RCC 7860 (cell line): ENCODE data around the gene CFAP74.
A peak's percentile ranks its signal among the peaks of the same experiment; 100 is the strongest.

Experiments used
- DNase-seq: peaks from one replicate; pipeline ENCODE4 v3.0.0-alpha.2; 2015; ENCODE audit warnings: low spot score
- FAIRE-seq: peaks from 2 replicates; lab custom pipeline; 2012; peaks lifted over from hg19 to GRCh38; lab: Jason Lieb, UNC

CFAP74 gene

GRCh38 chr1:2019571-2020309 lies 16.2 kb upstream of the CFAP74 start:
- FAIRE-seq (no peak), DNase-seq (no peak)

DNA sequence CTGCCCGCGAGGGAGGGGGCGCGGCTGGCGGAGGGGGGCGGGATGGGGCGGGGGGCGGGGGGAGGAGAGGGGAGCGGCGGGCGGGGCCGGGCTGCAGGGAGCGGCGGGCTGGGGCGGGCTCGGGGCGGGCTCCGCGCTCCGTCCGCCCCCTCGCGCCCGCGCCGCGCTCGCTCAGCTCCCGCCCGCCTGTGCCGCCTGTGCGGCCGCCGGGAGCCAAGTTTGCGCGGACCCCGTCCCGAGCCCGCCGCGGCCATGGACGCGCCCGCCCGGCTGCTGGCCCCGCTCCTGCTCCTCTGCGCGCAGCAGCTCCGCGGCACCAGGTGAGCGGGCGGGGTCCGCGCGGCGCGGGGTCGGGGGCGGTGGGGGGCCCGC lies 15.6 kb upstream of the CFAP74 start, which contains the start of gene GABRD:
Gene GABRD, plus strand, starts transcription at position 174 of the 372 bp plus-strand sequence. Its CDS starts 79 bp downstream, at position 253.
- DNase-seq (no peak), FAIRE-seq (no peak)

- DNase-seq, result no peak
- FAIRE-seq, result no peak
Observed at GRCh38 chr1:2018217-2019171, 14.9 kb upstream of the CFAP74 start.

DNA sequence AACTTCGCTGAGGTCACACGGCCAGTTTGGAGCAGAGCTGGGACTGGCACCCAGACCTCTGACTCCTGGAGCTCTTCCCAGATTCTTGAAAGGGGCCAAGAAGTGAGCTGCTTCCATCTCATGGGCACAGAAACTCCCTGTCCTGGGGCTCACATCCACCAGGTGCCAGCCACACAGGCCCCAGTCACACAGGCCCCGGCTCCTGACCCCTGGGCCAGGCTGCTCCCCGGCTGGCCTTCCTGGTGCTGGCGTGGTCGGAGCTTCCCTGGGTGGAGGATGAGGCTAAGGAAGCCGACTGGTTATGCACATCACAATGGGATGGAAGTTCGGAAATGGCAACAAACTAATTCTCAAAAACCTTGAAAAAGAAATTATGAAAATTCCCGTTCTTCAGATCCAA lies 12.5 kb upstream of the CFAP74 start:
- no peak for FAIRE-seq

GRCh38 chr1:2014741-2015735 lies 11.5 kb upstream of the CFAP74 start:
- DNase-seq (peak; percentile 10), FAIRE-seq (no peak)

More for the DNA sequence above, 12.5 kb upstream of the CFAP74 start:
- no peak for DNase-seq

- no peak for FAIRE-seq
- DNase-seq, result no peak
Observed at GRCh38 chr1:2014181-2014580, 10.6 kb upstream of the CFAP74 start.

DNA sequence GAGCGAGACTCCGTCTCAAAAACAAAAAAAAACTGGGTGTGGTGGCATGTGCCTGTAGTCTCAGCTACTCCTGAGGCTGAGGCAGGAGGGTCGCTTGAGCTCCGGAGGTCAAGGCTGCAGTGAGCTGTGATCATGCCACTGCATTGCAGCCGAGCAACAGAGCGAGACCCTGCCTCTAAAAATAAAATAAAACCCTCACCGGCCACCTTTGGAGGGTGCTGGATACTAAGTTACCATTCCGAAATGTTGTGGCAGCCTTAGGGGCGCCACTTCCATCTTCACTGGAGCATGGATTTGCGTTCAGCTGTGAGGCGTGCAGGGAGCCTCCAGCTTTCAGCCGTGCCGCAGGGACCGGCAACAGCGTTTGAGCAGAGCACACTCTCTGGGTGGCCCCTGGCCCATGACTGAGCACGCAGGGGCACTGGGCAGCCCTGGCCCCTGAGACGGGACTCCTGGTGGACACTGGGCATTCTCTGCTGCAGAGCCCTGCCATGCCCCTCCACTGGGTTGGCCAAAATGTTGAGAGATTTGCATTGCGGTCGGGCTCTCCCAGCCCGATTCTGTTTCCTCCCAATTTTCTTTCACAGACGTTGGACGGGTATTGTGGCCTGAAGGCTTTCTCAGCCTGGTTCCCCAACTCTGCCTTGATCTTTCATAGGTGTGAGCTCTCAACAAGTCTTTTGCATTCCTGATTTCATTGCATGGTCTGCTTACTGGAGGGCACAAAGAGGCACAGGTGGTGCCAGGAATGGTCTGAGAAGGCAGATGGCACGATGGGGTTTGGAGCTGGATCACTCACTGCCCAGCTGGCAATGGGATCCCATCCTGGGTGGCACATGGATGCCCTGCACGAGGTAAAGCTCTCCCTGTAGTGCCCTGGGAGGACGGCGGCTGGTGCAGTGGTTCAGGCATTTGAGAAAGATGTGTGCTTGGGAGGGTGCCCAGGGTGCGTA lies 5.8 kb upstream of the CFAP74 start:
- no peak for DNase-seq
- no peak for FAIRE-seq

DNA sequence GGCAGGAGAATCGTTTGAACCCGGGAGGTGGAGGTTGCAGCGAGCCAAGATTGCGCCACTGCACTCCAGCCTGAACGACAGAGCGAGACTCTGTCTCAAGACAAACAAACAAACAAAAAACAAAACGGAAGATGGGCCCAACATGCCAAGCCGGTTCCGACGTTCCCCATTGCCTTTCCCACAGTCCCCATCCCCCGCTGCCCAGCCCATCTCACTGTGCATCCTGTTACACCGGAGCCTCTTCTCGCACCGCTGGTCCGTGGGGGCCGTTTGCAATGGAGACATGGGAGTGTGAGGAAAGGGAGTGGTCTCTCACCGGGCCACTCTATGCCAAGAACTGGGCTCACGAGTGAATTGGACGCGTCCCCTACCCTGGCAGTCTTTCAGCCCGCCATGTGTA lies 1.3 kb upstream of the CFAP74 start:
- DNase-seq, result no peak
- FAIRE-seq, result no peak

DNA sequence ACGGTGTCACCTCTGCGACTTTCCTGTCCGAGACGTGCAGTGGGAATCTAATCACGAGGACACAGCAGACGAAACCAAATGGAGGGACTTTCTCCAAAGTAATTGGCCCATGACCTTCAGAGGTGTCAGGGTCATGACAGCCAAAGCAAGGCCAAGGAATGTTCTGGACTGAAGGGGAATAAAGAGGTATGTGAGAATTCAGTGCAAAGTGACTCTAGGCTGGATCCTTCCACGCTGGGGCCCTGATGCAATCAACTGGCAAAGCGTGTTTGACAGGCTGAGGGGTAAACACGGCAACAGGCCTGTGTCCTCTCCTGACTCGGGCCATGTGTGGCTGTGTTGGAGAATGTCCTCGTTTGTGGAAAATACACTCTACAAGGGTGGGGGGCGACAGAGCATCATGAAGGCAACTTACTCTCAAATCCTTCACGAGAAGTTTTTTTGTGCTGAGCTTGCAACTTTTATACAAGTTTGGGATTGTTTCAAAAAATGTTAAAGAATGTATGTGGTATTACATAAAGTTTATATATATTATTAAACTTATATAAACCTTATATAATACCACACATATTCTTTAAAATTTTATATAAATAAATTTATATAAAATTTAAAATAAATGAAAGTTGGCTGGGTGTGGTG lies 1.7 kb downstream of the CFAP74 start:
- FAIRE-seq (no peak), DNase-seq (no peak)

GRCh38 chr1:2000850-2001249 lies 2.7 kb downstream of the CFAP74 start:
- no peak for FAIRE-seq
- DNase-seq, result no peak

DNA sequence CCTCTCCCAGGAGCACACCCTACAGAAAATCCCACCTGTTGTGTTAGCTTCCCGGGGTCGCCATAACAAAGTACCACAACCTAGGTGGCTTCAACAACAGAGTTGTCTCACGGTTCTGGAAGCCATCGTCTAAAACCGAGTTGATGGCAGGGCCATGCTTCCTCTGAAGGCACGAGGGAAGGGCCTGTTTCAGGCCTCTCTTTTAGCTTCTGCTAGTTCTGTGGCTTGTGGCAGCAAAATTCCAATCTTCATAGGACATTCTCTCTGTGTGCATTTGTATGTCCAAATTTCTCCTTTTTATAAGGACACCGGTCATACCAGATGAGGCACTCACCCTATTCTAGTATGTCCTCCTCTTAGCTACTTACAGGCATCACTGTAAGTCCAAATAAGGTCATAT lies 3.2 kb downstream of the CFAP74 start:
- no peak for FAIRE-seq
- no peak for DNase-seq

GRCh38 chr1:1997576-1997975 lies 6.0 kb downstream of the CFAP74 start:
- DNase-seq (no peak), FAIRE-seq (no peak)

- FAIRE-seq (no peak), DNase-seq (no peak)
Observed at GRCh38 chr1:1996207-1996651, 7.4 kb downstream of the CFAP74 start.

- DNase-seq (no peak), FAIRE-seq (no peak)
Observed at GRCh38 chr1:1994536-1994935, 9.1 kb downstream of the CFAP74 start.

GRCh38 chr1:1990222-1990621 lies 13.4 kb downstream of the CFAP74 start:
- no peak for FAIRE-seq

DNA sequence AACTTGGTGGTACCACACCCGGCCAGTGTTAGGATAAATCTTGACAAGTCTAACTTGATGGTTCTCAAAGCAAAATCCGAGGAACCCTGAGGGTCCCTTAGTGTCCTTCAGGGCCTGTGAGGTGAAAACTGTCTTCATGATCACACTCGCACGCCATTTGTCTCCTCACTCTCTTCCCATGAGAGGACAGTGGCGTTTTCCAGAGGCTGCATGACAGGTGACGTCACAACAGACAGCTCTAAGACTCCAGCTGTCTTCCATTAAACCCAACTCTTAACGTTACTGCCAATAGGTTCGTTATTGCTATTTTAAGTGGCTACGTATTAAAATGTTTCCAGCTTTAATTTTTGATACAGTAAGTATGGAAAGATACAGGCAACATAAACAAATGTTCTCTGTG lies 13.8 kb downstream of the CFAP74 start:
- no peak for DNase-seq
- FAIRE-seq, result no peak

More at GRCh38 chr1:1990222-1990621, 13.4 kb downstream of the CFAP74 start:
- no peak for DNase-seq

- FAIRE-seq (no peak), DNase-seq (peak; percentile 47)
Observed at GRCh38 chr1:1989102-1989542, 14.5 kb downstream of the CFAP74 start.

GRCh38 chr1:1988061-1988945 lies 15.3 kb downstream of the CFAP74 start:
- DNase-seq, result no peak
- FAIRE-seq, result no peak
